Fibroblast of pulmonary artery (primary cell): Measurements from ENCODE around the gene GATA6.

Experiments
- DNase-seq: peaks from one replicate; pipeline ENCODE4 v3.0.0-alpha.2; 2010; ENCODE audit warnings: low read depth
- H3K4me3 ChIP-seq: replicated peaks from 2 replicates; pipeline ENCODE4 v1.5.1; 2011; ENCODE audit warnings: low read depth, mild to moderate bottlenecking, control low read depth, low read length, moderate library complexity
- CTCF ChIP-seq: IDR thresholded peaks from 2 replicates; pipeline ENCODE4 v1.5.1; 2011; ENCODE audit warnings: mild to moderate bottlenecking, control low read depth, low read length, inconsistent platforms; ENCODE audit errors: missing control alignments

GATA6 gene

GRCh38 chr18:22188559-22189267 lies 19.3 kb downstream of the GATA6 start:
- TF ChIP-seq CTCF = no peak
- peak; percentile 64 for DNase-seq
- no peak overlapping the region for H3K4me3 ChIP-seq

- H3K4me3 ChIP-seq = no peak overlapping the region
- peak; percentile 72 for DNase-seq
These were observed 20.2 kb downstream of the GATA6 start for GRCh38 chr18:22189449-22190166.

GRCh38 chr18:22191346-22191695 lies 21.9 kb downstream of the GATA6 start:
- TF ChIP-seq CTCF = no peak
- no peak for DNase-seq
- H3K4me3 ChIP-seq = no peak overlapping the region

More at GRCh38 chr18:22189449-22190166, 20.2 kb downstream of the GATA6 start:
- no peak for TF ChIP-seq CTCF

- DNase-seq = peak; percentile 75
- TF ChIP-seq CTCF = no peak
- no peak overlapping the region for H3K4me3 ChIP-seq
These were observed 22.5 kb downstream of the GATA6 start for GRCh38 chr18:22191923-22192322.

GRCh38 chr18:22193466-22193865 lies 24.1 kb downstream of the GATA6 start:
- peak overlapping the region; percentile 15 for H3K4me3 ChIP-seq
- peak; percentile 77 for DNase-seq
- peak; percentile 0 for TF ChIP-seq CTCF

- peak overlapping the region; percentile 17 for H3K4me3 ChIP-seq
- DNase-seq = peak; percentile 86
- no peak for TF ChIP-seq CTCF
These were observed 24.8 kb downstream of the GATA6 start for GRCh38 chr18:22194151-22194598.
